ENCODE results near the gene LY9. TPM values are rescaled to one million over a fixed set of nuclear protein-coding genes. Genes with fewer than 3 reads are reported as not detected.

LY9 gene
- total and polyA plus RNA-seq, 9 of the 15 experiments (the other 6 are each of a cell fraction or from before 2014, with no cell fraction given), result not detected

- Histone ChIP-seq H3K4me1 (replicated peaks in 1 of 2; ENCODE audit: control insufficient read depth in 2 of 2, insufficient read depth in 2 of 2, low read length in 2 of 2) (peaks cover 0 to 8% of the 10 kb centered on the region in 2 experiments; a peak in 1 of 5 replicates), H3K79me2 (ENCODE audit: control insufficient read depth, insufficient read depth, low read length) (no peaks in the 10 kb centered on the region)
- no TSS peak for BruUV-seq (replicated peaks)
Measured at GRCh38 chr1:160801836-160802580, 6.0 kb downstream of the LY9 start.

More at GRCh38 chr1:160801836-160802580, 6.0 kb downstream of the LY9 start:
- Histone ChIP-seq H3K4me2 (ENCODE audit: insufficient read depth, low read length) (no peak overlapping the region), H3K4me3 (no peak overlapping the region), H3K27ac (ENCODE audit: extremely low read depth, low read depth, low read length) (no peak overlapping the region), H3K9ac (ENCODE audit: insufficient read depth in 1 of 2, low read depth in 2 of 2, low read length in 2 of 2) (no peak overlapping the region), H2AFZ (ENCODE audit: low read depth, low read length) (no peak overlapping the region), H3K9me1 (ENCODE audit: control insufficient read depth, insufficient read depth, low read length) (no peaks in the 10 kb centered on the region), H4K20me1 (replicated peaks; ENCODE audit: control insufficient read depth, insufficient read depth, low read length) (no peaks in the 10 kb centered on the region), H3K27me3 (ENCODE audit: control insufficient read depth in 2 of 2, insufficient read depth in 2 of 2, low read length in 2 of 2) (peaks cover 5 to 13% of the 10 kb centered on the region in 2 experiments; a peak in 4 of 5 replicates), H3K9me3 (replicated peaks; ENCODE audit: control insufficient read depth, insufficient read depth, low read depth, low read length) (no peaks in the 10 kb centered on the region), H3K36me3 (ENCODE audit: control insufficient read depth, insufficient read depth, low read length) (no peaks in the 10 kb centered on the region)
- CTCF ChIA-PET (ENCODE audit: low intra/inter-chr PET ratio), result no interaction called here
- POLR2A ChIA-PET, result interaction anchor here (0.6 kb wide), 1 partner anchor 12 kb away, joined by 3 read pairs; no protein-coding TSS in a partner anchor
- DNase-seq (ENCODE audit: extremely low read depth in 1 of 4, low spot score in 3 of 4) (no peak), FAIRE-seq (no peak), ATAC-seq (no peak)
- WGBS (ENCODE audit: insufficient coverage, low coverage, missing lambda C conversion rate), result 7% methylated on average over 29 of the region's 43 CpGs
- intact Hi-C loops (cut with micrococcal nuclease) (no loop called here), in situ Hi-C loops (cut with MboI) (no loop called here)
- TF ChIP-seq SP1 (CRISPR knock-in tag; IDR thresholded peaks at IDR 0.05) (no peak), HBP1 (CRISPR knock-in tag; IDR thresholded peaks at IDR 0.05) (no peak)

Data from K562 (cell line).